ENCODE measurements around the gene DSE.

The DSE gene

DNA sequence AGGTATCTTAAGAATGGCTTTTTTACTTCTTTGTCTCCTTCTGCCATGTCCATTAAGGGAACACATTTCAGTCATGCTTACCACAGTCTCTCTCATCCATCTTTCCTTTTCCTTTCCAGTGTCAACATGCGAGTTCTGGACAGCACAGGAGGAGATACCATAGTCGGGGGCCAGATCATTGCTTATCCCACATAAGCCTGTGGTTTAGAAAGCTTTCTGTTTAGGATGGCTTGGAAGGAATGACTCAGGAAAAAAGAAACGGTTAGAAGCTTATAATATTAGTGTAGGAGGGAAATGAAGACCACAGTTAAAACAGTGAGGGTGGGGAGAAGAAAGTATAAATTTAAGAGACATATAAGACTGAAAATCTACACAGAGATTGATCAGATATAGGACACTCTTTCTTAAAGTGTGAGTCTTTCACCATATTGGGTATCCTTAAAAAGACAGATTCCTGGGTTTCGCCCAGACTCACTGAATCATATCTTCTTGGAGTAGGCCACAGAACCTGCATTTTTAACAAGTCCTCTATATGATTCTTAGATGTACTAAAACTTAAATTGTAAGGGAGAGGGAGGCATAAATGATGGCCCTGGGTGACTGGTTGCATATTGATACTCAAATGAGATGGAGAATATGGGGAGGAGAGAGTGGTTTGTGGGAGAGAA, 36.1 kb downstream of the DSE start:
- DNase-seq (ENCODE audit: extremely low spot score, insufficient read length, low read depth) (no peak), FAIRE-seq (peak; percentile 31)

GRCh38 chr6:116408491-116408890, 37.7 kb downstream of the DSE start:
- peak; percentile 89 for FAIRE-seq

GRCh38 chr6:116409756-116410155, 39.0 kb downstream of the DSE start:
- peak; percentile 42 for DNase-seq (ENCODE audit: extremely low spot score, insufficient read length, low read depth)

More at GRCh38 chr6:116408491-116408890, 37.7 kb downstream of the DSE start:
- DNase-seq (ENCODE audit: extremely low spot score, insufficient read length, low read depth) = no peak

DNA sequence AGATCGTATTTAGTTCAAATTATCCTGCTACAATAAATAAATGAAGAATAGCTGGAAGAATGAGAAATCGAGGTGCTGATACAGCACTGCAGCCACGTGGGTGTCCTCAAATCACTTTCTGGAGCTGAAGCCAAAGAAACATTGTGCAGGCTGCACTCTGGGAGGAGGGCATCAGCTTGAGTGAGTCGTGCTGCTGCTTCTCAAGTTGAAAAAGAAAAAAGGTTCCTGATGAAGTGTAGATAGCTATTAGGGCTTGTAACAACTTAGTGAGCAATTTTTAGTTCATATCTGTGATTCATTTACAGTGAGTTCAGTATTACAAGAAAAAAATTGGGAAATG, 40.5 kb downstream of the DSE start:
- DNase-seq (ENCODE audit: extremely low spot score, insufficient read length, low read depth) (no peak), FAIRE-seq (no peak)

More at GRCh38 chr6:116409756-116410155, 39.0 kb downstream of the DSE start:
- FAIRE-seq = peak; percentile 98

DNA sequence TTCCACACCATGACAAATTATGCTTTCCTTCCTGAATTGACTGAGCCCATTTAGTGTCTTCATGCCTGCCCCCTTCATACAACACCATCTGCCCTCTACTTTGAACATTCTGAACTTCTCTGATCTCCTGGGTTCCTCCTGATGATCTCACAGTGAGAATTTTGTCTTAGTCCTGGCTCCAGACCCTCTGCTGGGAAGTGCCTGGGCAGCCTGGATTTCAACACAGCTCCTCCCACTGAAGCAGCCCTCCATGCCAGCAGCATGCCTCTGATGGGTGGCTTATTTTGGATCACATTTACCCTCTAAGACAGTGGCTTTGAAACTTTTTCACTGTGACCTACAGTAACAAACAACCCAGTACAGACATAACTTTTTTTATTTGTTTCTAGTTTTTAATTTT, 41.5 kb downstream of the DSE start:
- FAIRE-seq = no peak
- DNase-seq (ENCODE audit: extremely low spot score, insufficient read length, low read depth) = no peak

DNA sequence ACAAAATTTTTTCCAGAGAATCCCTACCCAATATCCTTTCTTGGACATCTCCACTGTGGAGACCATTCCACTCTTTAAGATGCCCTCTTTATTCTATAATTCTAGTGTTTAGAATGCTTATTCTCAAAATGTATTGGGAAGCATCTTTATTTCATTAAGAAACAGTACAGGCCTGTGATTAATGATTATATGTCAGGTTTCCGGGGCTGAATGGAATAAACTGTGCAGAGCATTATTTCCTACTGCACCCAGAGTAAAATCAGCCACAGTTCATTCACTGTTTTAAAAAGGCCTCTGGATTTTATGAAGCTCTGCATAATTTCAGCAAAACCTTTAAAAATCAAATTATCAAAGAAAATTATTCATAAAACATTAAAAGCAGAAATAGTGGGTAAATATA, 42.6 kb downstream of the DSE start:
- DNase-seq (ENCODE audit: extremely low spot score, insufficient read length, low read depth) = no peak
- no peak for FAIRE-seq

DNA sequence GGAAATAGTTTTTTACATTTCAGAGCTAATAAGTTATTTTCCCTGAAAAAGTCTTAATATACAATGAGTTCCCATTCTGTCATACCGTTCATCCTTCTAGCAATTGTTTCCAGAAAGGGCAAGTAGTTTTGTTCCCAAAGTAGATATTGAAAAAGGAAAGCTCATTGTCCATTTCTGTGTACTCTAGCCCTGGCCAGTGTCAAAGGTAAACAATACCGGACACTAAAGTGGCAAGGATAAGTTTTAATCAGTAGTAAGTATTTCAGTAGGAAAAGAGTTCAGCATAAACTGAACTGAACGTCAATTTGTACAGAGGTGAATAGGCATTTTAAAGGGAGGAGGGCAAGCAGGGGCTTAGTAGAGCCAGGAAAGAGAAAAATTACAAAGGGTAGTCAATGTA, 46.9 kb downstream of the DSE start:
- no peak for DNase-seq (ENCODE audit: extremely low spot score, insufficient read length, low read depth)
- no peak for FAIRE-seq

DNA sequence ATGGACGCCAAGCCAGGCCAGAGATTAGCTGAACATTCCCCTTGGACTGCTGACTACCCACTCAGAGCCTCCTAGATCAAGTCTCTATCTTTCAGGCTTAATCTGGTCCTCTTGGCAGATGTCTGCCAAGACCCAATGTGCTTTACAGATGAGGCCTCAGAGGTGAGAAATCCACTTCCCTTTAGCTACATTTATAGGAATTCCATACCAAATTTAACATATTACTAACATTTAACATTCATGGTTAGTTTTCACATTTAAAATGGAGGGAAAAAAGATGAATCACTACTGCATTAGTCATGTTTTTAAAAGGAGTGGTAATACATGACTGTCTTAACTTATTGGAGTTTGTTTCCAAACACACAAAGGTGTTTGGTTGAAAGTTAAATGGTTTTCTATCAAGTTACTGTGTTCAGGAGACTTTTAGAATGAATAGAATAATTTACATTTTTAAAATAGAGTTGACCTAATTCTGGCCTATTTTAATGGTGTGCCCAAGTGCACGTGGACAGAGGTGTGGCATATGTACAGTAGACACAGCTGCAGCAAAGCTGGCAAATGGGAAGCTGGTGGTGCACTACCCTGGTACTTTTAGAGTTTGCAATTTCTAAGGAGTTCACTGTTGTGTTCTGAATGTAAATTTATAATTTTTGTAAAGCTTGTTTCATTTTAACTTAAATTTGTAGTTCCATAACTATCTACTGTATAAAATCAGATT, 48.5 kb downstream of the DSE start:
- FAIRE-seq (no peak), DNase-seq (ENCODE audit: extremely low spot score, insufficient read length, low read depth) (no peak)

GRCh38 chr6:116420341-116420740, 49.6 kb downstream of the DSE start:
- FAIRE-seq (no peak), DNase-seq (ENCODE audit: extremely low spot score, insufficient read length, low read depth) (no peak)

- no peak for DNase-seq (ENCODE audit: extremely low spot score, insufficient read length, low read depth)
- no peak for FAIRE-seq
Observed at GRCh38 chr6:116422238-116422637, 51.5 kb downstream of the DSE start.

- FAIRE-seq (no peak), DNase-seq (ENCODE audit: extremely low spot score, insufficient read length, low read depth) (no peak)
Observed at GRCh38 chr6:116424001-116424400, 53.3 kb downstream of the DSE start.

- FAIRE-seq = peak; percentile 36
- DNase-seq (ENCODE audit: extremely low spot score, insufficient read length, low read depth) = no peak
Observed at GRCh38 chr6:116426551-116426950, 55.8 kb downstream of the DSE start.

GRCh38 chr6:116429111-116429510, 58.4 kb downstream of the DSE start:
- DNase-seq (ENCODE audit: extremely low spot score, insufficient read length, low read depth) (no peak), FAIRE-seq (no peak)

DNA sequence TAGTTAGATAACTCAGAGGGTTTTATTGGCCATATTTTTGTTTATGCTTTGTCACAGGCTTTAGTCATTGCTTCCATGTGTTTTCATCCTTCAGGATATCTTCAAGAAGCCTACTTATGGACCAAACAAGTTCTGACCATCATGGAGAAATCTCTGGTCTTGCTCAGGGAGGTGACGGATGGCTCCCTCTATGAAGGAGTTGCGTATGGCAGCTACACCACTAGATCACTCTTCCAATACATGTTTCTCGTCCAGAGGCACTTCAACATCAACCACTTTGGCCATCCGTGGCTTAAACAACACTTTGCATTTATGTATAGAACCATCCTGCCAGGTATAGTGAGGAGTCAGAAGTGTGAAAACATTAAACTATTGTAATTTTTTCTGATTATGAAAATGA, 60.1 kb downstream of the DSE start:
- peak; percentile 53 for FAIRE-seq
- DNase-seq (ENCODE audit: extremely low spot score, insufficient read length, low read depth) = no peak

DNA sequence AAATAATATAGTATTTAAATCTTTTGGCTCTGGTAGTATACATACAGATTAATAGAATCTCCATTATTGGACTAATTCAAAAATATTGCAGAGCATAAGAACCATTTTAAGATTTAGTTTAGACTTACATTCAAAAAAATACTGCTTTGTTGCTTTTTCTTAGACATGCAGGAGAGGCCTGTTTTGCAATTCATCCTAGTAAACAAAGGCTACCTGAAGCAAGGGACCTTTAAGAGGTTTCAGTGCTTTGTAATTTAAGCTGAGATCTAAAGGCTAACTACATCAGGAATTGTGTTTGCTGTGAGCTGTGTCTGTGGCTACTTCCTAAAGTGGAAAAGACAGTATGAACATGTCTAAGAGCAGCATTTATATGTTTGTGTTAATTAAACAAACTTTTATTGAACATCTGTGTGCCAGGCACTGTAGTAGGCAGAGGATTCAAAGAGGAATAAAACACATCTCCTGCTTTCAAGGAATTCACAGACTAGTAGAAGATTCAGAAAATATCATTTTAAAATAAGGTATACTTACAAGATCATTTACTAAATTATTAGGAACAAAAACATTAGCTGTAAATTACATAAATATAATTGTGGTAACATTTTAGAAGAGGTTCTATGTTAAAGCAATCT, 61.3 kb downstream of the DSE start:
- DNase-seq (ENCODE audit: extremely low spot score, insufficient read length, low read depth) = no peak
- FAIRE-seq = no peak

- FAIRE-seq = no peak
- no peak for DNase-seq (ENCODE audit: extremely low spot score, insufficient read length, low read depth)
Observed at GRCh38 chr6:116433206-116433712, 62.5 kb downstream of the DSE start.

GRCh38 chr6:116434056-116434725, 63.4 kb downstream of the DSE start:
- DNase-seq (ENCODE audit: extremely low spot score, insufficient read length, low read depth) (no peak), FAIRE-seq (no peak)

DNA sequence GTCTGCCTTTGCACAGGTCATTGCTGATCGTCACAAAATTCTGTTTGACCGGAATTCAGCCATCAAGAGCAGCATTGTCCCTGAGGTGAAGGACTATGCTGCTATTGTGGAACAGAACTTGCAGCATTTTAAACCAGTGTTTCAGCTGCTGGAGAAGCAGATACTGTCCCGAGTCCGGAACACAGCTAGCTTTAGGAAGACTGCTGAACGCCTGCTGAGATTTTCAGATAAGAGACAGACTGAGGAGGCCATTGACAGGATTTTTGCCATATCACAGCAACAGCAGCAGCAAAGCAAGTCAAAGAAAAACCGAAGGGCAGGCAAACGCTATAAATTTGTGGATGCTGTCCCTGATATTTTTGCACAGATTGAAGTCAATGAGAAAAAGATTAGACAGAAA, 65.8 kb downstream of the DSE start:
- FAIRE-seq = no peak
- no peak for DNase-seq (ENCODE audit: extremely low spot score, insufficient read length, low read depth)

DNA sequence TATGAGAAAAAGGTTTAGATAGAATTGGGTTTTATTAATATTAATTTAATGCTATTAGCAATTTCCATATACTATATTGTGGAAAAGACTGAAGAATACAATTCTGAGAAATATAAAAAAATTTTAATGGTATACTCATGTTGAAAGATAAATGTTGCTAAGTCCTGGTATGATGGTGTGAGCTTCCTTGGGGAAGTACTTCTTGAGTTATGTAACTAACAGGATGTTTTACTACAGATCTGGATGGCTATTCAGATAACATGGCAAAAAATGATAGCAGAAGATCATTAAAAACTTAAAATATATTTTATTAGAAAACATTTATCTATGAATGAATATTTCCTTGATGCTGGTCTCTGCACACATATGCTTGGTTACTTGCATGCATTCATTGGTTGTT, 66.9 kb downstream of the DSE start:
- no peak for FAIRE-seq
- no peak for DNase-seq (ENCODE audit: extremely low spot score, insufficient read length, low read depth)

DNA sequence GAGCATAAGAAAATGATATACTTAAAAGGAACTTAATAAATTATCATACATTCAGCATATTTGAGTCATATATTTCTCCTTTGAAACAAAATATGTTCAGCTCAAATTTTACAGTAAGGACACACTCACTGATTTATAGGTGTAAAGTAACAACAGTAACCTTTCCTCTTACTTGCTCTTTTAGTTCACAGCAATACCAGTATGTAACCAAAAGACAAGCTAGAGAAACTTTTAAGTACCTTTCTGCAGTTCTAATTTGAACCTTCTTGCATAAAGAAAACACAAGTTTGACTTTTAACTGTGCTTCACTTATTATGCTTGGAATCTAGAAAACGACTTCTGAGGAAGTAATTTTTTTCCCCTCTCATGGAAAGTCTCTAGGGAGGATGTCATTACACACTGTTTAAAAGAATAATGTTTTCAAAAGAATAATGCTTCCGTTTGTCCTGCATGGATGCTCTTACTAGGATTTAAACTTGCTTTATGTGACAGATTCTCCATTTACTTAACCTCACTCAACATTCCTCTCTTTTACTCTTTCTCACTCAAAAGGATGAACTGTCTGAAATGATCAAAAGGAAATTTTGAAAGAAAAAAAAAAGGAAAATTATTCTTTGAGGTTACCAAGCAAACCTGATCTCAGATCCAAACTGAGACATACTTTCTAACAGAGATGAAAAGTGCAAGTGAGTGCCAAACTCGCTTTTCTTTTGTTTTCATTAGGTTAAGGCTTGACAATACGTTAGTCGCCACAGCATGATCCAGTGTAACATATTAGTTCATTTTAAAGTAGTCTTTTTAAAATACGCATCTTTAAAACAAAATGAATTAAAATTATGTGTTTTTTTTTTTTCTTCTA, 68.1 kb downstream of the DSE start:
- no peak for FAIRE-seq

More for the DNA sequence above, 68.1 kb downstream of the DSE start:
- DNase-seq (ENCODE audit: extremely low spot score, insufficient read length, low read depth) = no peak
